Smooth muscle cell (in vitro differentiated cells): Measurements from ENCODE around the gene ATP1B2. TPM values are rescaled to one million over a fixed set of nuclear protein-coding genes. Genes with fewer than 3 reads are reported as not detected.

Experiments
- DNase-seq: peaks from one replicate; lab custom pipeline; 2025; ENCODE audit not compliant: unreplicated experiment; lab: John Stamatoyannopoulos, UW
- H2AFZ ChIP-seq: fragments of 200-600 bp; sonication (generic); 2 replicates; pipeline ENCODE4 v1.6.0; 2016; ENCODE audit warnings: antibody characterized with exemption, low read depth, mild to moderate bottlenecking
- H3F3A ChIP-seq: fragments of 200-600 bp; sonication (generic); 2 replicates; pipeline ENCODE4 v1.6.0; 2017; ENCODE audit warnings: antibody characterized with exemption, low read depth
- H3K27ac ChIP-seq: fragments of 200-600 bp; sonication (generic); 2 replicates; pipeline ENCODE4 v1.5.1; 2016; ENCODE audit warnings: low read depth, mild to moderate bottlenecking
- H3K27me3 ChIP-seq: fragments of 200-600 bp; sonication (generic); 2 replicates; pipeline ENCODE4 v1.6.1; 2016; ENCODE audit warnings: low read depth, mild to moderate bottlenecking
- H3K36me3 ChIP-seq: fragments of 200-600 bp; sonication (generic); 2 replicates; pipeline ENCODE4 v1.5.1; 2016; ENCODE audit warnings: low read depth
- H3K4me1 ChIP-seq: fragments of 200-600 bp; sonication (generic); 2 replicates; pipeline ENCODE4 v1.5.1; 2016; ENCODE audit warnings: low read depth
- H3K4me2 ChIP-seq: fragments of 200-600 bp; sonication (generic); 2 replicates; pipeline ENCODE4 v1.6.0; 2016; ENCODE audit warnings: mild to moderate bottlenecking
- H3K4me3 ChIP-seq: fragments of 200-600 bp; sonication (generic); 2 replicates; pipeline ENCODE4 v1.5.1; 2016; ENCODE audit warnings: mild to moderate bottlenecking
- H3K79me2 ChIP-seq: fragments of 200-600 bp; sonication (generic); 2 replicates; pipeline ENCODE4 v1.6.0; 2016; ENCODE audit warnings: low read depth, mild to moderate bottlenecking
- H3K9ac ChIP-seq: fragments of 200-600 bp; sonication (generic); 2 replicates; pipeline ENCODE4 v1.6.0; 2016; ENCODE audit warnings: low read depth
- H3K9me3 ChIP-seq: fragments of 200-600 bp; sonication (generic); replicated peaks from 2 replicates; pipeline ENCODE4 v1.5.1; 2016; ENCODE audit warnings: low read depth
- H4K20me1 ChIP-seq: fragments of 200-600 bp; sonication (generic); 2 replicates; pipeline ENCODE4 v1.6.0; 2016; ENCODE audit warnings: low read depth
- CTCF ChIP-seq: fragments of 200-600 bp; sonication (generic); IDR thresholded peaks from 2 replicates; pipeline ENCODE4 v1.5.1; 2017; ENCODE audit warnings: borderline replicate concordance, mild to moderate bottlenecking, antibody characterized with exemption; ENCODE audit not compliant: insufficient read depth, poor library complexity, severe bottlenecking
- WGBS: methylation state at CpG from one replicate; pipeline ENCODE4 v1.1.7; 2016; ENCODE audit warnings: low lambda C conversion rate; 5-methylcytosine and 5-hydroxymethylcytosine counted together
- polyA plus RNA-seq: library from polyadenylated mRNA; unstranded; fragments of >200 nt; fragmentation: Nextera tagmentation; extraction: Ambion mirVana; gene quantifications from 2 replicates; pipeline ENCODE4 v1.2.1, GENCODE V29; 2016
- total RNA-seq: library from RNA; depleted of rRNA; stranded (reverse); fragments of >200 nt; gene quantifications from 2 replicates; pipeline ENCODE4 v1.2.3, GENCODE V29; 2014

The ATP1B2 gene
- total and polyA plus RNA-seq, 2 experiments from 2014 or later: 0.85 to 4.4 TPM

GRCh38 chr17:7614425-7615264 lies 36.1 kb upstream of the ATP1B2 start, which contains the start of gene FXR2:
TSS of gene FXR2 (minus strand) at chr17:7614897. CDS start at chr17:7614532, 365 bp downstream.
- WGBS: 2% methylated on average over 50 of the region's 93 CpGs
- H3K4me2 ChIP-seq: peak within 1 kb of the TSS; percentile 88
- TF ChIP-seq CTCF: peak; percentile 43

GRCh38 chr17:7615265-7615747 lies 35.4 kb upstream of the ATP1B2 start:
- peaks cover 38% of the 10 kb centered on the region for H4K20me1 ChIP-seq
- no peaks in the 10 kb centered on the region for H3K36me3 ChIP-seq
- H3K27me3 ChIP-seq: no peaks in the 10 kb centered on the region
- peak overlapping the region; percentile 83 for H3K4me2 ChIP-seq
- no peak for TF ChIP-seq CTCF
- H3K27ac ChIP-seq: peak overlapping the region; percentile 65
- no peak for DNase-seq
- H3K79me2 ChIP-seq: peaks cover 38% of the 10 kb centered on the region
- H2AFZ ChIP-seq: peak overlapping the region; percentile 47
- no peaks in the 10 kb centered on the region for H3F3A ChIP-seq
- peak overlapping the region; percentile 55 for H3K4me3 ChIP-seq
- no peaks in the 10 kb centered on the region for H3K9me3 ChIP-seq
- peaks cover 18% of the 10 kb centered on the region for H3K4me1 ChIP-seq
- no peak overlapping the region for H3K9ac ChIP-seq
- 8% methylated on average over 28 of the region's 28 CpGs for WGBS

More at GRCh38 chr17:7614425-7615264, 36.1 kb upstream of the ATP1B2 start, which contains the start of gene FXR2:
- H3K27ac ChIP-seq: peak within 1 kb of the TSS; percentile 68
- H3K79me2 ChIP-seq: peaks cover 43% of the 10 kb centered on the region
- H2AFZ ChIP-seq: peak within 1 kb of the TSS; percentile 47
- peak; percentile 100 for DNase-seq
- no peaks in the 10 kb centered on the region for H3K9me3 ChIP-seq
- H3K4me3 ChIP-seq: peak within 1 kb of the TSS; percentile 58
- H3K27me3 ChIP-seq: no peaks in the 10 kb centered on the region
- H3F3A ChIP-seq: no peaks in the 10 kb centered on the region
- H4K20me1 ChIP-seq: peaks cover 43% of the 10 kb centered on the region
- peaks cover 18% of the 10 kb centered on the region for H3K4me1 ChIP-seq
- no peaks in the 10 kb centered on the region for H3K36me3 ChIP-seq
- H3K9ac ChIP-seq: peak within 1 kb of the TSS; percentile 83

- Histone ChIP-seq H2AFZ (no peak overlapping the region), H3K36me3 (no peaks in the 10 kb centered on the region), H3K27ac (no peak overlapping the region), H3K4me3 (no peak overlapping the region), H3K9ac (no peak overlapping the region), H3K4me2 (no peak overlapping the region), H3F3A (no peaks in the 10 kb centered on the region), H3K79me2 (peaks cover 5% of the 10 kb centered on the region), H3K9me3 (no peaks in the 10 kb centered on the region), H3K27me3 (no peaks in the 10 kb centered on the region), H3K4me1 (peaks cover 2% of the 10 kb centered on the region), H4K20me1 (peaks cover 5% of the 10 kb centered on the region)
- no peak for TF ChIP-seq CTCF
- no peak for DNase-seq
- WGBS: 91% methylated on average over 5 of the region's 5 CpGs
These were observed 32.1 kb upstream of the ATP1B2 start for GRCh38 chr17:7618608-7619007.
